Measurements from ENCODE around the gene IPO9. TPM values are rescaled to one million over a fixed set of nuclear protein-coding genes. Genes with fewer than 3 reads are reported as not detected.
A peak's percentile ranks its signal among the peaks of the same experiment; 100 is the strongest.
"Not testable (repeated sequence)": the region's sequence is repeated elsewhere in the genome, so short reads cannot be mapped to it uniquely, and the experiment has no call there.

The IPO9 gene
- total RNA-seq, 1 experiment from 2014 or later: 24.8 TPM

DNA sequence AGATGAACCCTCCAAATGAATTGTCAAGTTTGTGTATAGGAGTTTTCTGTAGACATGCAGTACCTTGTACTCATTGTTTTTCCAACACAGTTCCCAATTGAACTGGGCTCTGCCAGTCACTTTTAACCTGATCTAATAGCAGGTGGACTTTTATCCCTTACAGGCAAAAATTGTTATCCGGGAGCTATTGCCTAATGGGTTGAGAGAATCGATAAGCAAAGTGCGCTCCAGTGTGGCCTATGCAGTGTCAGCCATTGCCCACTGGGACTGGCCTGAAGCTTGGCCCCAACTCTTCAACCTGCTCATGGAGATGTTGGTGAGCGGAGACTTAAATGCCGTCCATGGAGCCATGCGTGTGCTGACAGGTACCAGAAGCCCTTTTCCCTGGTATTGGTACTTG lies 19.3 kb downstream of the IPO9 start:
- DNase-seq (ENCODE audit: low spot score): no peak

GRCh38 chr1:201849372-201850052 lies 20.6 kb downstream of the IPO9 start:
- DNase-seq (ENCODE audit: low spot score): no peak

DNA sequence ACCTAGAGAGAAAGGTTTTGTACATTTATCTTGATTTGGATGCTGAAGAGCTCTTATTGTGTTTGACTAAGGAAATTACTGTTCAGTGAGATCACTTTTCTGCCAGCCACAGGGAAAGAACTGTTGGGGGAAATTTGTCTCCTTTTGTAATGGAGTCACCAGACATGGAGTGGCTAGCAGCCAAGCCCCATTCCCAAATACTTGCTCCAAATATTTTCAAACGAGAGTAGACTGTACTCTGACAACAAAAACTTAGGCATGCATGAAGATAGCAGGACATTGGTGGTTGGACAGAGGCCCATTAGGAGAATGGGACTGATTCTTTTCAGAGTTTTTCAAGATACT lies 21.1 kb downstream of the IPO9 start:
- DNase-seq (ENCODE audit: low spot score): no peak

DNA sequence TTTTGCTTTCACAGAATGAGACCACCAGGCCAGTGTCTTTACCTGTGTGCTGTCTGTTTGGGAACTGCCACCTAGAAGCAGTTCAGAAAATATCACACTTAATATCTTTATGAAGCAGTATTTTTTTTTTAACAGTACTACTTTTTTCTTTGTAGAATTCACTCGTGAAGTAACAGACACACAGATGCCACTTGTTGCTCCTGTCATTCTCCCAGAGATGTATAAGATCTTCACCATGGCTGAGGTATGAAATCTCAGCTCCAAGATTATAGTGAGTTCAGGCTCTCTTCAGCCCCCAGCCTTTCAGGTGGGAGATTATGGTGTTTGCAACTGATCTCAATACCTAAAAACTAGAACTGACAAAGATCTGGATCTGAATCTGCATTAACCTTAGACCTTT lies 23.0 kb downstream of the IPO9 start:
- DNase-seq (ENCODE audit: low spot score): no peak

DNA sequence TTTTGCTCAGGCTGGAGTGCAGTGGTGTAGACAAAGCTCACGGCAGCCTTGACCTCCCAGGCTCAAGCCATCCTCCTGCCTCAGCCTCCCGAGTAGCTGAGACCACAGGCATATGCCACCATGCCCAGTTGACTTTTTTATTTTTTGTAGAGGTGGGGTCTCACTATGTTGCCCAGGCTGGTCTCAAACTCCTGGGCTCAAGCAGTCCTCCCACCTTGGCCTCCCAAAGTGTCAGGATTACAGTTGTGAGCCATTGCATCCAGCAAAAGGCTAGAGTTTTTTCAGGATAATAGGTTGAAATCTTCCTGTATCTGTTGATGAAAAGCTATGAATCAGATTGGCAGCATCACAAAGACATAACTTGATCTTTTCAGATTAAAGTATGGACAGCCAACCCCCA lies 27.8 kb downstream of the IPO9 start:
- not testable (repeated sequence) for DNase-seq (ENCODE audit: low spot score)

- no peak for DNase-seq (ENCODE audit: low spot score)
Observed at GRCh38 chr1:201859424-201859823, 30.5 kb downstream of the IPO9 start.

DNA sequence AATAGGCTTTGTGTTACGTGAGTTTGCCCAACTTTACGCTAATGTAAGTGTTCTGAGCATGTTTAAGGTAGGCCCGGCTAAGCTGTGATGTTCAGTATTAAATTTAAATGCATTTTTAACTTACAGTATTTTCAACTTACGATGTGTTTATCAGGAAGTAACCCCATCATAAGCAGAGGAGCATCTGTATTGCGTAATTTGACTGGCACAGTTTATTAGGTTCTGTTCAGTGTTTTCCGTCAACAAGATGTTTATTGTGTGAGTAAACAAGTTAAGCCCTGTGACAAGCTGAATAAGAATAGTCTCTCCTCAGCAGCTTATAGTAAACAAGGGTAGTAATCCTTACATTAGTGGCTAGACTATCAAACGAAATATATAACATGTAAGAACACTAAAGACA lies 32.5 kb downstream of the IPO9 start:
- DNase-seq (ENCODE audit: low spot score): no peak

- no peak for DNase-seq (ENCODE audit: low spot score)
Observed at GRCh38 chr1:201870397-201870796, 41.4 kb downstream of the IPO9 start.

DNA sequence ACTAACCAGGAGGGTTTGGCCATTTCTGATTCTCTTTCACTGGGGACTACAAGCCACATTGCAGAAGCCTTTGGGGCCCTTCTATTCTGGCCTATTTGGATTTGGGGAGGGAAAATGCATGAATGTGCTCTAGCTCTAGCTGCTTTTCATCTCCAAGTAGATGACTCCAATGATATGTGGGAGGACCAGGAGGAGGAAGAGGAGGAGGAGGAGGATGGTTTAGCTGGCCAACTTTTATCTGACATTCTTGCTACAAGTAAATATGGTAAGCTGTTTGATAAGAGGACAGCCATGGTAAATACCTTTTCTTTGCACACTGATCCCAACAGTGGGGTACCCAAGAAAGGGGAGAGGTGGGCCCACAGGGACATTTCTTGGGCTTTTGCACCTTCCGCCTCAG lies 45.7 kb downstream of the IPO9 start:
- no peak for DNase-seq (ENCODE audit: low spot score)

- no peak for DNase-seq (ENCODE audit: low spot score)
Observed at GRCh38 chr1:201876148-201876818, 47.3 kb downstream of the IPO9 start.

DNA sequence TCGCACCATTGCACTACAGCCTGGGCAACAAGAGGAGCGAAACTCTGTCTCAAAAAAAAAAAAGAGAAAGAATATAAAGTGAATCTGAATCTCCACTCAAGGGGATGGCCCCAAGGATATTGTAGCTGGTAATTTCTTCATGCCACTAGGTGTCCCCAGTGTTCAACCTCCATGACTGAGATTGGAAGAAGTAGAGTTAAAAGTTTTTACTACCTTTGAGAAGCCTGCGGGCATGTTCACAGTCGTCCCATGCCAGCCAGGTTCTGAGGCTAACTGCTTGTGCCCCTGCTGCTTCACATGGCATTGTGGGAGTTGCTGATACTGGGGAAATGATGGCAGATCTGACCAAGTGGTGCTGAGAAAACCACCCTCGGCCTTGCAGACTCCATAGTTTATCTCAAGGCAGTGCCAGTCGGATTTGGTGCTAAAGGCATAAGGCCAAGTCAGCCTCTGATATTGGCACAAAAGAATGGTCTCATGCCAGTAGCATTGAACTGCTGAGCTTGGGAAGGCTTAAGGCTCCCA lies 49.0 kb downstream of the IPO9 start:
- peak; percentile 58 for DNase-seq (ENCODE audit: low spot score)

GRCh38 chr1:201880928-201881571 lies 52.1 kb downstream of the IPO9 start:
- DNase-seq (ENCODE audit: low spot score): no peak

DNA sequence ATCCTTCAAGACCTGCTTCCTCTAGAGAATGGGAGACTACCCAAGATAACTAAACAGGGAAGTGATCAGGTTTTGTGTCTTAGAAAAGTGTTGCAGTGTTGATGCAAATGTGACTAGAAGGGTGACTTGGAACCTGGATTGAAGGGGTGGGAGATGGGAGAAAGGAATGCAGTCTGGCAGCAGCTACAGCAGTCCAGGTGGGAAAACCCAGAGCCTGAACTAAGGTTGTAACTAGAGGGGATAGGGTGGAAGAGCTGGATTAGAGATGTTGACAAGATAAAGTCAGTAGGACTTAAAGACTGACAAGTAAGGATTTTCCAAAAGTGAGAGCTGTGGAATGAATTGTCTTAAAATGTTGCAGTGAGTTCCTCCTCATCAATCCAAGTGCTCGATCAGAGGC lies 52.7 kb downstream of the IPO9 start:
- DNase-seq (ENCODE audit: low spot score): no peak

DNA sequence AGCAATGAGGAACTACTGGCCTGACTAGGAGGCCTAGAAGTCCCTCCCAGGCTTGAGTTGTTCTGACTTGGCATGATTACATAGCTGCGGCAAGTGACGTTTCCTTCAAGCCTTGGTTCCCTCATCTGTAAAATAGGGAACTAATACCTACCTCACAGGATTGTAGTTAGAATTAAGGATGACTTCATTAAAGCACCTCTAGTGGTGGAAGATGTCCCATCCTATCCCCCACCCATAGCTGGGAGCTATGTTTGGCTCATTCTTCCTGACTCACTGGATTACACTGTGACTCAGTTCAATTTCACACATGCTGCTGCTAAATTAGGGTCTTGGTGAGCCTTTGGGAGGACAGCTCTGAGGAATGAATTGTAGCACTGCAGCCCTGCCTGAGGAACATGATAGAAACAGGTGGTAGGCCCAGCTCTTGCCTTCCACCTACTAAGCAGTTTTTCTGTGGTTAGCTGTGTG lies 53.7 kb downstream of the IPO9 start:
- DNase-seq (ENCODE audit: low spot score): no peak

- no peak for DNase-seq (ENCODE audit: low spot score)
Observed at GRCh38 chr1:201883266-201883665, 54.3 kb downstream of the IPO9 start.

DNA sequence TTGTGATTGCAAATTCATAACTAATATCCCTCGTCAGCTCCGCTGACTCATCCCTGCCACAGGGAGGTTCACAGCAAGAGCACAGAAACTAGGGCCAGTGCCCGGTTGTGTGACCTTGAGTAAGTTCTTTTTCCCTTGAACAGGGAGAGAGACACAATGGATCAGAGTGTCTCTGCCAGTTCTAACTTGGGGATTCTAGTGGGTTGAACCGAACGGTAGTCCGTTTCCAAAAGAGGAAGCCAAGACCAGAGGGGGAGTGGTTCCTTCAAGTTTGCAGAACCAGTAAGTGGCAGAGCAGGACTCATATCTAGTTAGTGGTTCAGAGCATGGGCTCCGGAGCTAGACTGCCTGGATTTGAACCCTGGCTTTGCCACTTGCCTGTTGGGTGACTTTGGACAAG lies 54.8 kb downstream of the IPO9 start:
- DNase-seq (ENCODE audit: low spot score): no peak

DNA sequence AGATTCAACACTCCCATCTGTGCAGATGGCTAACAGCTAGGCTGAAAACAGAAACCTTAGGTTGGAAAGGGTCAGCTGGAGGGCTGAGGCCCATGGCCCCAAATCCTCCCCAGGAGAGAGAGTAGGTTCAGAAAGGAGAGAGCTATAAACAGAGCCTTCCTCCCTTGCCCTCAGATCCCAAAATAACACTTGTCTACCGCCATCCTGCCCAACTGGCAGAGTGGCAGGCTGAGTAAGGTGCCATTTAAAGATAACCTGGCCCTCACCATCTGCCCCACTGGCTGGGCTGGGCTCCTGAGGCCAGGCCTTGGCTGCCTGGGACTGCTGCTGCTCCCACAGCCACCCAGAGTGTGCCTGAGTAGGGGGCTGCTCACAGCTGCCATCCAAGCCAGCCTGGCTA lies 55.5 kb downstream of the IPO9 start:
- no peak for DNase-seq (ENCODE audit: low spot score)

- peak; percentile 41 for DNase-seq (ENCODE audit: low spot score)
Observed at GRCh38 chr1:201885531-201886075, 56.6 kb downstream of the IPO9 start.

- DNase-seq (ENCODE audit: low spot score): no peak
Observed at GRCh38 chr1:201886103-201886885, 57.3 kb downstream of the IPO9 start.

GRCh38 chr1:201887116-201887866 lies 58.3 kb downstream of the IPO9 start:
- no peak for DNase-seq (ENCODE audit: low spot score)
